ENCODE data around the gene KCNIP4. TPM values are rescaled to one million over a fixed set of nuclear protein-coding genes. Genes with fewer than 3 reads are reported as not detected.

Gene KCNIP4
- total and polyA plus RNA-seq, 10 of the 15 experiments (the other 5 are each of a cell fraction or from before 2014, with no cell fraction given): 0.03 to 0.23 (median 0.13) TPM; not detected in 7

GRCh38 chr4:21529214-21529613 lies 419.4 kb downstream of the KCNIP4 start (continued):
- TF ChIP-seq, protein P1, sequence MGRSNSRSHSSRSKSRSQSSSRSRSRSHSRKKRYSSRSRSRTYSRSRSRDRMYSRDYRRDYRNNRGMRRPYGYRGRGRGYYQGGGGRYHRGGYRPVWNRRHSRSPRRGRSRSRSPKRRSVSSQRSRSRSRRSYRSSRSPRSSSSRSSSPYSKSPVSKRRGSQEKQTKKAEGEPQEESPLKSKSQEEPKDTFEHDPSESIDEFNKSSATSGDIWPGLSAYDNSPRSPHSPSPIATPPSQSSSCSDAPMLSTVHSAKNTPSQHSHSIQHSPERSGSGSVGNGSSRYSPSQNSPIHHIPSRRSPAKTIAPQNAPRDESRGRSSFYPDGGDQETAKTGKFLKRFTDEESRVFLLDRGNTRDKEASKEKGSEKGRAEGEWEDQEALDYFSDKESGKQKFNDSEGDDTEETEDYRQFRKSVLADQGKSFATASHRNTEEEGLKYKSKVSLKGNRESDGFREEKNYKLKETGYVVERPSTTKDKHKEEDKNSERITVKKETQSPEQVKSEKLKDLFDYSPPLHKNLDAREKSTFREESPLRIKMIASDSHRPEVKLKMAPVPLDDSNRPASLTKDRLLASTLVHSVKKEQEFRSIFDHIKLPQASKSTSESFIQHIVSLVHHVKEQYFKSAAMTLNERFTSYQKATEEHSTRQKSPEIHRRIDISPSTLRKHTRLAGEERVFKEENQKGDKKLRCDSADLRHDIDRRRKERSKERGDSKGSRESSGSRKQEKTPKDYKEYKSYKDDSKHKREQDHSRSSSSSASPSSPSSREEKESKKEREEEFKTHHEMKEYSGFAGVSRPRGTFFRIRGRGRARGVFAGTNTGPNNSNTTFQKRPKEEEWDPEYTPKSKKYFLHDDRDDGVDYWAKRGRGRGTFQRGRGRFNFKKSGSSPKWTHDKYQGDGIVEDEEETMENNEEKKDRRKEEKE (IDR thresholded peaks at IDR 0.05): no peak
- TF ChIP-seq SUZ12 (IDR thresholded peaks at IDR 0.05; ENCODE audit: unreplicated experiment): no peak
- TF ChIP-seq SRF (IDR thresholded peaks at IDR 0.05; ENCODE audit: low read depth in 2 of 2, low read length in 2 of 2): no peak
- TF ChIP-seq IRF4 (IDR thresholded peaks at IDR 0.05; ENCODE audit: low read depth, low read length): no peak

GRCh38 chr4:21522296-21522695 lies 426.3 kb downstream of the KCNIP4 start:
- Histone ChIP-seq H3K4me1 (ENCODE audit: control insufficient read depth, insufficient read depth, low read length) (no peaks in the 10 kb centered on the region), H3K79me2 (ENCODE audit: control insufficient read depth, insufficient read depth, low read length) (no peaks in the 10 kb centered on the region), H3K27ac (ENCODE audit: control insufficient read depth, insufficient read depth) (no peak overlapping the region), H3K4me2 (ENCODE audit: control insufficient read depth, insufficient read depth) (no peak overlapping the region), H3K4me3 (no peak overlapping the region), H3K36me3 (ENCODE audit: control insufficient read depth in 2 of 2, insufficient read depth in 2 of 2, low read length in 1 of 2) (no peaks in the 10 kb centered on the region), H3K9me3 (replicated peaks; ENCODE audit: control insufficient read depth, insufficient read depth, low read length) (no peaks in the 10 kb centered on the region), H3K9ac (ENCODE audit: control insufficient read depth, insufficient read depth, low read length) (no peak overlapping the region), H2AFZ (ENCODE audit: control insufficient read depth, low read depth, low read length) (no peak overlapping the region), H4K20me1 (ENCODE audit: control insufficient read depth, insufficient read depth) (no peaks in the 10 kb centered on the region), H3K27me3 (replicated peaks in 1 of 2; ENCODE audit: control insufficient read depth in 2 of 2, insufficient read depth in 2 of 2, low read length in 1 of 2) (no peaks in the 10 kb centered on the region)
- POLR2A ChIA-PET: no interaction called here
- no peak for FAIRE-seq
- CTCF ChIA-PET: interaction anchor here (1.3 kb wide), 1 partner anchor 9 kb away, joined by 4 read pairs; no protein-coding TSS in a partner anchor
- intact Hi-C loops (cut with micrococcal nuclease; ENCODE audit: unreplicated experiment) (no loop called here), in situ Hi-C loops (cut with MboI) (no loop called here)
- RAD21 ChIA-PET (ENCODE audit: unreplicated experiment): no interaction called here
- no peak for DNase-seq (ENCODE audit: low read depth, low spot score)
- 2% methylated on average over 3 of the region's 3 CpGs for WGBS (ENCODE audit: insufficient coverage, insufficient replicate concordance, low lambda C conversion rate, missing lambda C conversion rate)
- SMC1A ChIA-PET (ENCODE audit: uncharacterized antibody, unreplicated experiment): no interaction called here
- BruUV-seq (replicated peaks): no TSS peak
- no peak for ATAC-seq
- no peak for TF ChIP-seq ASH2L (IDR thresholded peaks at IDR 0.05; ENCODE audit: borderline replicate concordance, low read depth)
- no peak for TF ChIP-seq NFIC (IDR thresholded peaks at IDR 0.05; ENCODE audit: low read depth, low read length)
- no peak for TF ChIP-seq SMAD5 (IDR thresholded peaks at IDR 0.05; ENCODE audit: low read depth)
- TF ChIP-seq ZNF384 (IDR thresholded peaks at IDR 0.05; ENCODE audit: borderline replicate concordance, low read depth, low read length): no peak
- no peak for TF ChIP-seq CUX1 (IDR thresholded peaks at IDR 0.05; ENCODE audit: insufficient replicate concordance, low read depth, low read length)
- TF ChIP-seq MYB (IDR thresholded peaks at IDR 0.05; ENCODE audit: borderline replicate concordance, low read depth, low read length): no peak
- TF ChIP-seq RUNX3 (IDR thresholded peaks at IDR 0.05; ENCODE audit: low read length): no peak
- TF ChIP-seq HDAC2 (IDR thresholded peaks at IDR 0.05): no peak
- TF ChIP-seq JUNB (IDR thresholded peaks at IDR 0.05): no peak
- no peak for TF ChIP-seq SRF (IDR thresholded peaks at IDR 0.05; ENCODE audit: low read depth in 2 of 2, low read length in 2 of 2)
- no peak for TF ChIP-seq RCOR1 (conservative IDR thresholded peaks at IDR 0.05; ENCODE audit: low read depth, low read length)
- no peak for TF ChIP-seq ZNF24 (IDR thresholded peaks at IDR 0.05)
- TF ChIP-seq, protein P2, sequence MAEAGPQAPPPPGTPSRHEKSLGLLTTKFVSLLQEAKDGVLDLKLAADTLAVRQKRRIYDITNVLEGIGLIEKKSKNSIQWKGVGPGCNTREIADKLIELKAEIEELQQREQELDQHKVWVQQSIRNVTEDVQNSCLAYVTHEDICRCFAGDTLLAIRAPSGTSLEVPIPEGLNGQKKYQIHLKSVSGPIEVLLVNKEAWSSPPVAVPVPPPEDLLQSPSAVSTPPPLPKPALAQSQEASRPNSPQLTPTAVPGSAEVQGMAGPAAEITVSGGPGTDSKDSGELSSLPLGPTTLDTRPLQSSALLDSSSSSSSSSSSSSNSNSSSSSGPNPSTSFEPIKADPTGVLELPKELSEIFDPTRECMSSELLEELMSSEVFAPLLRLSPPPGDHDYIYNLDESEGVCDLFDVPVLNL (IDR thresholded peaks at IDR 0.05; ENCODE audit: low read depth, low read length): no peak

All from GM12878 (cell line).